Choroid plexus epithelial cell (primary cell): ENCODE data around the gene CALHM3.

Experiments
- DNase-seq: peaks from one replicate; pipeline ENCODE4 v3.0.0-alpha.2; 2010; ENCODE audit warnings: low read depth
- H3K4me3 ChIP-seq: 2 replicates; pipeline ENCODE4 v1.5.1; 2011; ENCODE audit warnings: low read depth, mild to moderate bottlenecking, control low read depth, low read length, moderate library complexity
- TF ChIP-seq, protein P1 (sequence below): conservative IDR thresholded peaks from 2 replicates; pipeline ENCODE4 v1.5.1; 2011; ENCODE audit warnings: low read depth, mild to moderate bottlenecking, control low read depth, inconsistent platforms, low read length, moderate library complexity

CALHM3 gene

DNA sequence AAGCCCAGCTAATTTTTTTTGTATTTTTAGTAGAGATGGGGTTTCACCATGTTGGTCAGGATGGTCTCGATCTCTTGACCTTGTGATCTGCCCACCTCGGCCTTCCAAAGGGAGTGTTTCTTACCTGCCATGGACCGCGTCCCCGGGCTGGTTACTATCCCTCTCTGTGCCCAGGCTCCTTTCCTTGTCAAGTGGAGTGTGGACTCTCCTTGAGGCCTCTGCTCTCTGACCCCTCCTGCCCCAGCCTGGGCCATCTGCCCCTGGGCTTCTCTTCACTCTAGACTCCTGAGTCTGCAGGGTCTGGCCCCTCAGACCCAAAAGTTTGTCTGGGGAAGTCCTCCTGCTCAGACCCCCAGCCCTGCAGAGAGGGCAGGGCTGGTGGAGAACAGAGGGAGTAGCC, 35.2 kb upstream of the CALHM3 start:
- no peak overlapping the region for H3K4me3 ChIP-seq
- DNase-seq, result no peak
- TF ChIP-seq, protein P1, sequence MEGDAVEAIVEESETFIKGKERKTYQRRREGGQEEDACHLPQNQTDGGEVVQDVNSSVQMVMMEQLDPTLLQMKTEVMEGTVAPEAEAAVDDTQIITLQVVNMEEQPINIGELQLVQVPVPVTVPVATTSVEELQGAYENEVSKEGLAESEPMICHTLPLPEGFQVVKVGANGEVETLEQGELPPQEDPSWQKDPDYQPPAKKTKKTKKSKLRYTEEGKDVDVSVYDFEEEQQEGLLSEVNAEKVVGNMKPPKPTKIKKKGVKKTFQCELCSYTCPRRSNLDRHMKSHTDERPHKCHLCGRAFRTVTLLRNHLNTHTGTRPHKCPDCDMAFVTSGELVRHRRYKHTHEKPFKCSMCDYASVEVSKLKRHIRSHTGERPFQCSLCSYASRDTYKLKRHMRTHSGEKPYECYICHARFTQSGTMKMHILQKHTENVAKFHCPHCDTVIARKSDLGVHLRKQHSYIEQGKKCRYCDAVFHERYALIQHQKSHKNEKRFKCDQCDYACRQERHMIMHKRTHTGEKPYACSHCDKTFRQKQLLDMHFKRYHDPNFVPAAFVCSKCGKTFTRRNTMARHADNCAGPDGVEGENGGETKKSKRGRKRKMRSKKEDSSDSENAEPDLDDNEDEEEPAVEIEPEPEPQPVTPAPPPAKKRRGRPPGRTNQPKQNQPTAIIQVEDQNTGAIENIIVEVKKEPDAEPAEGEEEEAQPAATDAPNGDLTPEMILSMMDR, result no peak

DNA sequence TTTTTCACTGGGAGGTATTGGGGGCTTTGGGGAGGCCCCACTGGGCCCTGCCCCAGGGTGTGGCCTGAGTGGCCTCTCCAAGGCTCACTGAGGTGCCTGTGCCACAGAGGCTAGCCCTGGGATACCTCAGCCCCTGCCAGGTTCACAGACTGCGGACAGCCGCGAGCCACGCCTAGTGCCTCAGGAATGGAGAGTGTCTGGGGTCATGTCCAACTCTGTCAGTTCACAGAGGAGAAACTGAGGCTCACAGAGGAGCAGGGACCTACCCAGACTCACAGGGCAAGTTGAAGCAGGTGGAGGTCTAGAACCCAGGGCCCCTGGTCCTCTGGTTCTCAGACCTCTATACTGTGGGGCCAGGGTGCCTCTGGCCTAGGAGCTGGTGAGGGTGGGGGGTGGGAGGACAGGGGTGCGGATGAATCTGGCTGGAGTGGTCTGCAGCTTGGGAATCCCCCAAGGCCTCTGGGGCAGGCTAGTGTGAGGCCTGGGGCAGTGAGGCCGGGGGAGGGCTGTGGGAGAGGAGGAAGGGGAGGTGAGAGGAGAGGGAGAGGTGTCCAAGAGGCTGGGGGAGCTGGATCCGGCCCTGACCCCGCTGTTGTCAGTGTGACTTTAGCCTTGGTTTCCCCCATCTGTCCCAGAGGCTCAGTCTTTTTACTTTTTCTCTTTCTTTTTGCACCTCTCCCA, 34.5 kb upstream of the CALHM3 start:
- DNase-seq, result no peak
- TF ChIP-seq, protein P1, result no peak
- no peak overlapping the region for H3K4me3 ChIP-seq

DNA sequence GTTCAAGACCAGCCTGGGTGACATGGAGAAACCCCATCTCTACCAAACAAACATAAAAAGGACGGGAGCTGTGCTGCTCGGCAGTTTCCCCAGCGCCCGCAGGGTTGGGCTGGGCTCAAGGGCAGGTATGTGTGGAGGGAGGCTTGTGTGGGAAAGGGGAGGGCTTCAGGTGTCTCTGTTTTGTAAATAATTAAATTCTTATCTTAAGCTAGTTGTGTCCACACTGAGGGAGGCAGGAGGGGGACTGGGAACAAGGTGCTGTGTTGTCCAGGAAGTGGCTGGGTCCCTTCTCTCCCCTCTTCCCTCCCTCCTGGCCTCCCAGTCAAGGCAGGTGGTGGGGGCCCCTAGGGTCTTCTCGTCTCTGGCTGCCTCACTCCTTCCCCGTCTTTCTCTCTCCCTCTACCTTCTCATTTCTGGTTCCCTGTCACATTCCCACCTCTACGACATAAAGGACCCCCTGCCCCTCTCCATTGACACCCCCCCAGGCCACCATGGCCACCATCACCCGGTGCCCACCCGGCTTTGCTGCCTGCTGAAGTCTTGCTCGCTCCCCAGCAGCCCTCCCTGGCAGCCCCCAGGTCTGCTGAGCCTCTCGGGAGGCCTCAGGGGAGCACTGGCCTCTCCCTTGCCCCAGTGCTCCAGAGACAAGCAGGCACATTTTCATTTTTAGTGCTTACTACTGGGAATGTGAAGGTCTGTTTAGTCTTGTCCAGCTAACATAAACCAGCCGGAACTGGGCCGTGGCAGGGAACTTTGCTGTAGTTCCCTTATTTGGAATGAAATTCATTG, 33.7 kb upstream of the CALHM3 start:
- TF ChIP-seq, protein P1, result no peak

DNA sequence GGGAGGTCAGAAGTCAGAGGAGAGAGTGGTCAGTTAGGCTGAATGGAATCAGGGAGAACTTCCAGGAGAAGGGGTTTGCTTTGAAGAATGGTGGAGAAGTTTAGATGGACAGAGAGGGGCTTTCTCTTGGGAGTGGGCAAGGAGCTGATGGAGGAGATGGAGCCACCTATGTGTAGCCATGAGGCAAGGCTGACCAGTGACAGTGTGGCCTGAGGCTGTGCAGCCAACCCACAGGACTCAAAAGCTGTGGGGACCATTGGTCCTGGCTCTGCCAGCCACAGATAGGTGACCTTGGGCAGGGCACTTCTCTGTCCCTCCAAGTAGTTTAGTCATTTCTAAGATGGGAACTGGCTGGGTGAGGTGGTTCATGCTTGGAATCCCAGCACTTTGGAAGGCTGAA, 33.1 kb upstream of the CALHM3 start:
- no peak for DNase-seq
- TF ChIP-seq, protein P1, result no peak
- no peak overlapping the region for H3K4me3 ChIP-seq

More for the DNA sequence above, 33.7 kb upstream of the CALHM3 start:
- no peak overlapping the region for H3K4me3 ChIP-seq
- no peak for DNase-seq

DNA sequence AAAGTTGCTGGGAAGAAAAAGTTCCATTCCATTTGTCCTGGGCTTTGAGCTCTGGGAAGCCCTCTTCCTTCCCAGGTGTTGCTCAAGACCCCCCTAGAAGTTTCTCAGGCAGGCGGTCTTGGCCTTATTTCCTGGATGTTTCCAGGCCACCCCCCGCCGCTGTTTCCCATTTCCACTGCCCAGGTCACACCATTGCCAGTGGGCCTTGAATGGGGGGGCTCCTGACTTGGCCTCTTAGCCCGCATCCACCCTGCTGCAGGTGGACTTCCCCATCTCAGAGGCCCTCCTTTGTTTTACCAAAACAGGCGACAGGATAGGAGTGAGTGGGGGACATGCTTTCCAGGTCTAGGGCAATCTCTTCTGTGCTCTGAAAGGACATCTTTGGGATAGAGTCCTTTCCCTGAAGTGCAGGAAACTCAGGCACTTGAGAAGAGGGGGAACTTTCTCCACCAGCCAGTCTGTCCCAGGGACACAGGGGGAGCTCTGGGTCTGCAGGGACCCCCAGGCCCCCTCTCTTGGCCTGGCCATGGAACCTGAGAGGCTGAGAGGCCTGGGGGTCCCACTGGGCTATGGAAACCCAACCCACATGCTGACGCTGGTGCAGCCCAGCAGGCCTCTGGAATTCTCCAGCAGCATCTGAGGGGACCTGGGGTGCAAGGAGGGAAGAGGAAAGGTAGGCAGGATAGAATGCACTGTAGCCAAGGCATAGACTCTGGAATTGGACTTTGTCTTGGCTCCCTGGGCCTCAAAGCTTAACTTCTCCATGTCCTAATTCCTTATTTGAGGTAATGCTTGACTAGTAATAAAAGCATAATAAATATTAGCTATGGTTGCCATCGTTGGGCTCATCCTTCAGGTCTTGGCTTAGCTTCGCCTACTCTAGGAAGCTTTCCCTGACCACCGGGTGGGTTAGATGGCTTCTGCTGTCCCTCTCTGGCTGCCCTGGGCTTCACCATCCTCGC, 32.0 kb upstream of the CALHM3 start:
- DNase-seq, result no peak
- no peak overlapping the region for H3K4me3 ChIP-seq
- TF ChIP-seq, protein P1, result no peak

DNA sequence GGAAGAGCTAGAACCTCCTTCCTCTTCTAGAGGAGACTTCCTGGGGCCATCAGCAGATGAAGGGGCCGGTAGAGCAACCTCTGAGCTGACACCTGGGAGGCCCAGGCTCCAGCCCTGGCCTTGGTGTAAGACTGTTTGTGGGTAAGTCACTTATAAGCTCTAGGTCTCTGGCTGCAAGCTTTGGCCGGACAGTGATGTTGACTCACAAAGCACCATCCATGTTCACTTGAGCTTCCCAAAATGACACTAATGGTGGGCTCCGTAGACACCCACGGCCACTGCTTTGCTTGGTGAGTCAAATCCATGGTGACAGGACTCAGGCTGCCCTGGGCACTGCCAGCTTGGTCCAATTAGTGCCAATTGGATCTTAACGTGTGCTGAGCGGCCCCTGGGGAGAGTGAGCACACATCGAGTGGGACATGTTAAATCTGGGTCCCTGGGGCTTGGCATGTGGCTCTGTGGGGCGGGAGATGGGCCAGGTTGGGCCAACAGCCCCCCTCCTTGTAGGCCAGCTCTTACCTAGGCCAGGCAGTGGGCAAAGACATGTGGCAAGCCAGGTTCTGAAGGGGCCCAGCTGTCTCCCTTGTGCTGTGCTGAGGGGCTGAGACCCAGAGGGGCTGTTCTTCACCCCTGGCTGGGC, 31.1 kb upstream of the CALHM3 start:
- no peak for DNase-seq
- no peak overlapping the region for H3K4me3 ChIP-seq
- TF ChIP-seq, protein P1, result no peak
